MM.1S (cell line): ENCODE results near the gene BCL11B.

Experiments
- CTCF ChIP-seq: fragments of 300-600 bp; sonication (generic); IDR thresholded peaks from 2 replicates; pipeline ENCODE4 v1.5.1; 2016; ENCODE audit warnings: antibody characterized with exemption, low read length, mixed read lengths
- EZH2 ChIP-seq: fragments of 300-600 bp; sonication (generic); optimal IDR thresholded peaks from 2 replicates; pipeline ENCODE3; 2017; ENCODE audit warnings: low read depth, mild to moderate bottlenecking, antibody characterized with exemption, low read length, mixed read lengths
- EZH2phosphoT487 ChIP-seq: fragments of 300-600 bp; sonication (generic); IDR thresholded peaks from 2 replicates; pipeline ENCODE4 v1.6.1; 2018; ENCODE audit warnings: antibody characterized with exemption, low read length

GRCh38 chr14:99158150-99158549 is 113.8 kb downstream of the BCL11B start:
- TF ChIP-seq EZH2 (no peak), CTCF (no peak), EZH2phosphoT487 (no peak)
